SK-N-MC (cell line): ENCODE results near the gene ACVRL1.

Source experiments
- EZH2 ChIP-seq: fragments of 200-600 bp; sonication (generic); IDR thresholded peaks from one replicate; pipeline ENCODE4 v1.6.1; 2017; ENCODE audit warnings: antibody characterized with exemption
- FOXP2 ChIP-seq: optimal IDR thresholded peaks from 2 replicates; pipeline ENCODE3; 2011; ENCODE audit warnings: mild to moderate bottlenecking, moderate library complexity; ENCODE audit not compliant: insufficient read depth; ENCODE audit errors: extremely low read length, control extremely low read depth
- POLR2AphosphoS5 ChIP-seq: IDR thresholded peaks from 2 replicates; pipeline ENCODE4 v1.6.1; 2012; ENCODE audit warnings: mild to moderate bottlenecking, low read depth, low read length, borderline replicate concordance

DNA sequence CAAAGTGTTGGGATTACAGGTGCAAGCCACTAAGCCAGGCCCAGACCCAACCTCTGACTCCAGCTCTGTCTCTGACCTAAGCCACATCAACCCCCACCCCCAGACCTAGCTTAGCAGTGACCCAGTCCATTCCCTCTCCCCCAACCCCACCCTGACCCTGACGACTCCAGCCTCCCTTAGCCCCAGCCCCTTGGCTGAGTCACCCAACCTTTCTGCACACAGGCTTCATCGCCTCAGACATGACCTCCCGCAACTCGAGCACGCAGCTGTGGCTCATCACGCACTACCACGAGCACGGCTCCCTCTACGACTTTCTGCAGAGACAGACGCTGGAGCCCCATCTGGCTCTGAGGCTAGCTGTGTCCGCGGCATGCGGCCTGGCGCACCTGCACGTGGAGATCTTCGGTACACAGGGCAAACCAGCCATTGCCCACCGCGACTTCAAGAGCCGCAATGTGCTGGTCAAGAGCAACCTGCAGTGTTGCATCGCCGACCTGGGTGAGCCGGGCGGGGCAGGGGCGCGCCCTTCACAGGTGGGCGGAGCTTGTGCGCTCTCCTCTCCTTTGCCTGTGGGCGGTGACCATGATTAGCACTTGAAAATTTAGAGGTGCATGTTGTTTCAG, 7.8 kb downstream of the ACVRL1 start:
- TF ChIP-seq POLR2AphosphoS5 (no peak), EZH2 (no peak), FOXP2 (no peak)
